LNCAP (cell line): ENCODE data around the gene TAF6.

ENCODE experiments used
- CTCF ChIP-seq: fragments of 450-650 bp; IDR thresholded peaks from 2 replicates; pipeline ENCODE4 v1.5.1; 2017; ENCODE audit warnings: mild to moderate bottlenecking

Gene TAF6

GRCh38 chr7:100127866-100128636 lies 8.9 kb upstream of the TAF6 start:
- TF ChIP-seq CTCF: no peak

- no peak for TF ChIP-seq CTCF
Observed at GRCh38 chr7:100126931-100127865, 8.0 kb upstream of the TAF6 start, which contains the start of gene MBLAC1. TSS of gene MBLAC1 (plus strand) at chr7:100126967. CDS start at chr7:100127396, 429 bp downstream.

DNA sequence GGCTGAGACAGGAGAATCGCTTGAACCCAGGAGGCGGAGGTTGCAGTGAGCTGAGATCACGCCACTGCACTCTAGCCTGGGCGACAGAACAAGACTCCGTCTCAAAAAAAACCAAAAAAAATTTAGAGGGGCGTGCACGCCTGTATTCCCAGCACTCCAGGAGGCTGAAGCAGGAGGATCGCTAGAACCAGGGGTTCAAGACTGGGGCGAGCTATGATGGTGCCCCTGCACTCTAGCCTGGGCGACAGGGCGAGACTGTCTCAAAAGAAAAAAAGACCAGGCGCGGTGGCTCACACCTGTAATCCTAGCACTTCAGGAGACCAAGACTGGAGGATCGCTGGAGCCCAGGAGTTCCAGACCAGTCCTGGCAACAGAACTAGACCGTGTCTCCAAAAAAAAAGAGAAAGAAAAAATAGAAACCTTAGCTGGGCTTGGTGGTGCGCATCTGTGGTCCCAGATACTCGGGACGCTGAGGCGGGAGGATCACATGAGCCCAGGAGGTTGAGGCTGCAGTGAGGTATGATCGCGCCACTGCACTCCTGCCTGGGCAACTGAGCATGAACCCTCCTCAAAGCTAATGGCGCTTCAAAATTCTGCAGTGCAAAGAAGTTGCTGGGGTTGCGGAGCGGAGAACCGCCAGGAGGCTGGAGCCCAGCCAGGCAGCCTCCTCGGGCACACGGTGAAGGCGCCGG lies 7.2 kb upstream of the TAF6 start:
- no peak for TF ChIP-seq CTCF

DNA sequence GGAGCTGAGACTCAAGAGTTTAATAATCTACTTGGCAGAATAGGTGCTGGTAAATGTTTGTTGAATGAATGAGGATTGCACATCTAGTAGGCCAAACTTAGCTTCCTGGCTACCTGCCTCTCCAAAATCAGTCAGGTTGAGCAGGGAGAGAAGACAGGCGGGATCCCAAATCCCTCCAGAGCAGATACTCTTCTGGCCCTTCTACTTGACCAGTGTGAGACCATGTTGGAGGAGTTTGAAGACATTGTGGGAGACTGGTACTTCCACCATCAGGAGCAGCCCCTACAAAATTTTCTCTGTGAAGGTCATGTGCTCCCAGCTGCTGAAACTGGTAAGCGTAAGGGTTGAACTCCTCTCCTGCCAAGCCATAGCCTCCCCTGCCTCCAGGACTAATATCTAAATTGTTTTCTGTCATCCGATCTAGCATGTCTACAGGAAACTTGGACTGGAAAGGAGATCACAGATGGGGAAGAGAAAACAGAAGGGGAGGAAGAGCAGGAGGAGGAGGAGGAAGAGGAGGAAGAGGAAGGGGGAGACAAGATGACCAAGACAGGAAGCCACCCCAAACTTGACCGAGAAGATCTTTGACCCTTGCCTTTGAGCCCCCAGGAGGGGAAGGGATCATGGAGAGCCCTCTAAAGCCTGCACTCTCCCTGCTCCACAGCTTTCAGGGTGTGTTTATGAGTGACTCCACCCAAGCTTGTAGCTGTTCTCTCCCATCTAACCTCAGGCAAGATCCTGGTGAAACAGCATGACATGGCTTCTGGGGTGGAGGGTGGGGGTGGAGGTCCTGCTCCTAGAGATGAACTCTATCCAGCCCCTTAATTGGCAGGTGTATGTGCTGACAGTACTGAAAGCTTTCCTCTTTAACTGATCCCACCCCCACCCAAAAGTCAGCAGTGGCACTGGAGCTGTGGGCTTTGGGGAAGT lies 5.4 kb upstream of the TAF6 start:
- no peak for TF ChIP-seq CTCF

GRCh38 chr7:100122568-100122967 lies 3.4 kb upstream of the TAF6 start:
- TF ChIP-seq CTCF: no peak

DNA sequence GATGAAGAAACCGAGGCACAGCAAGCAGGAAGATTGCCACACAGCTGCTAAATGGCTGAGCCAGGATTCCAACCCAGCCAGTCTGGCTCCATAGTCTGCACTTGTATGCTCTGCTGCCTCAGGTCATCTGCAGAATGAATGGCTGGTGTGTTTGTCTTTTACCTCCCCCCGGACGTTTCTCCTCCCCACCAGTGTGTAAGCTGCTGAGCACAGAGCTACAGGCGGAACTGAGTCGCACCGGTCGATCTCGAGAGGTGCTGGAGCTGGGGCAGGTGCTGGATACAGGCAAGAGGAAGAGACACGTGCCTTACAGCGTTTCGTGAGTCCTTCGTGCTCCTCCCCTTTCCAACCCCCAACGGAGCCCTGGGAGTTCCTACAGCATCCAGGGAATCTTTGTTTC lies 2.9 kb upstream of the TAF6 start:
- TF ChIP-seq CTCF: no peak
